Heart right ventricle (tissue), 16 donors: ENCODE results near the gene S100A13. TPM values are rescaled to one million over a fixed set of nuclear protein-coding genes. Genes with fewer than 3 reads are reported as not detected.

ENCODE experiments used
- ATAC-seq, 8 donors: fragments of 200-7000 bp; cut with Tn5 transposase; one replicate each; pipeline ENCODE4 v1.9.1; 2020; ENCODE audit warnings: mild to moderate bottlenecking in 8 of 8, moderate library complexity in 8 of 8, moderate number of reproducible peaks in 1 of 8
- DNase-seq, 2 donors: peaks; one replicate each; pipeline ENCODE4 v3.0.0-alpha.2; 2020
- H3K27ac ChIP-seq, 10 donors: fragments of 200-600 bp; sonication (generic) in 2 of 10; one replicate each; pipeline versions ENCODE4 v1.5.0 to v1.8.0; 2020 to 2022; ENCODE audit warnings: mild to moderate bottlenecking in 3 of 10
- H3K27me3 ChIP-seq, 7 donors: fragments of 200-600 bp; one replicate each; pipeline ENCODE4 v1.8.0; 2021 to 2022; ENCODE audit warnings: mild to moderate bottlenecking in 2 of 7
- H3K36me3 ChIP-seq, 9 donors: fragments of 200-600 bp; sonication (generic) in 1 of 9; one replicate each; pipeline versions ENCODE4 v1.5.0 to v1.8.0; 2020 to 2022; ENCODE audit warnings: mild to moderate bottlenecking in 2 of 9
- H3K4me1 ChIP-seq, 9 donors: fragments of 200-600 bp; sonication (generic) in 1 of 9; one replicate each; pipeline versions ENCODE4 v1.5.0 to v1.8.0; 2020 to 2022; ENCODE audit warnings: mild to moderate bottlenecking in 4 of 9
- H3K4me3 ChIP-seq, 10 donors: fragments of 200-600 bp; sonication (generic) in 2 of 10; one replicate each; pipeline versions ENCODE4 v1.5.0 to v1.8.0; 2020 to 2022; ENCODE audit warnings: mild to moderate bottlenecking in 7 of 10, moderate library complexity in 2 of 10
- H3K9me3 ChIP-seq, 11 donors: fragments of 200-600 bp in 10 of 11; sonication (generic) in 2 of 11; one replicate each; pipeline versions ENCODE4 v1.5.0 to v1.8.0; 2013 to 2022; ENCODE audit warnings: mild to moderate bottlenecking in 2 of 11, control low read depth in 1 of 11, moderate library complexity in 1 of 11
- CTCF ChIP-seq, 9 donors: fragments of 200-600 bp; sonication (generic) in 2 of 9; IDR thresholded peaks; one replicate each; pipeline versions ENCODE4 v1.5.0 to v1.8.0; 2021 to 2022; ENCODE audit warnings: antibody characterized with exemption in 9 of 9, mild to moderate bottlenecking in 5 of 9, moderate library complexity in 1 of 9
- WGBS, 2 donors: extraction: QIAGEN DNeasy Blood & Tissue Kit; methylation state at CpG; one replicate each; pipeline ENCODE4 v1.1.7; 2013; ENCODE audit warnings: inconsistent platforms in 1 of 2; 5-methylcytosine and 5-hydroxymethylcytosine counted together
- intact Hi-C, 10 donors: fragments of 100-400 bp; cut with DNase I; formaldehyde crosslinking; loops; one replicate each; pipeline versions ENCODE4 v1.11.1 to v1.14.2; 2022
- polyA plus RNA-seq, 2 donors: library from polyadenylated mRNA; stranded (reverse); fragments of 200-250 nt; gene quantifications; one replicate each; pipeline ENCODE4 v1.2.3, GENCODE V29; 2013
- total RNA-seq, 10 donors: library from RNA; stranded (reverse); fragmentation: NEBNext Ultra II Directional in 3 of 10; extraction: Animal tissue kit (Norgen Biotek cat#: 25700) in 3 of 10; gene quantifications; one replicate each; pipeline versions ENCODE4 v1.2.1 to v1.2.4, GENCODE V29; 2021 to 2023
- donor health status: Arrhythmogenic right ventricular cardiomyopathy.
- donor health status: ischemic (EF 13 %, LVEDD 7.1; RV severe dilation, severe dysfunction).
- donor health status: healthy with polysubstance abuse.
- donor health status: DM: no; HTN: yes; CAD: no.
- donor health status: DM: no; HTN: no; CAD: no.
- donor health status: ischemic (EF 25% LVEDD 6.9; RV normal size, moderate dysfunction).
- donor health status: ischemic (EF 25% LVEDD 5.7; RV mildly dilated, moderate dysfunction).
- donor health status: healthy.
- donor health status: DM: yes; HTN: yes; CAD: no.
- donor health status: Ischemic cardiomyopathy.
- donor health status: ischemic (EF 35%, LVEDD 5.7; RV mildly dilated, moderate dysfunction).
- donor health status: nonischemic (EF 11% LVEDD 7.7; RV severe dilation, severe dysfunction).
- donor health status: DM: yes; HTN: yes; CAD: no.
- donor health status: PGD.
- donor health status: ischemic (EF 29% LVEDD 5.4; RV normal size, mild dysfunction).
- donor health status: nonischemic (EF 23%, LVEDD 6.1; RV moderate dilation, normal function).

Gene S100A13
- total and polyA plus RNA-seq, 12 donors = 101 to 335 (median 134) TPM

- peaks cover 19 to 85% (median 59%) of the 10 kb centered on the region in 9 donors for H3K4me1 ChIP-seq
- ATAC-seq = no peak
- TF ChIP-seq CTCF (IDR thresholded peaks at IDR 0.05) = no peak
Measured at GRCh38 chr1:153629343-153629665, 2.0 kb upstream of the S100A13 start.

GRCh38 chr1:153628638-153629342, 1.5 kb upstream of the S100A13 start:
- Histone ChIP-seq H3K27ac (peak overlapping the region; percentile 51 to 98 (median 90)), H3K9me3 (no peaks in the 10 kb centered on the region), H3K27me3 (no peaks in the 10 kb centered on the region), H3K4me1 (peaks cover 19 to 90% (median 64%) of the 10 kb centered on the region in 9 donors), H3K36me3 (peaks cover 0 to 21% (median 0%) of the 10 kb centered on the region in 9 donors), H3K4me3 (peak overlapping the region; percentile 12 to 71 (median 52))
- ATAC-seq = peak in 1 of 8 donors; percentile 1
- intact Hi-C loops = loop anchor here in 1 of 10 donors (5.0 kb wide), 1 partner anchor 44 kb away; the partner anchor contains the start of gene ILF2
- TF ChIP-seq CTCF (IDR thresholded peaks at IDR 0.05) = no peak
- 70 to 86% methylated on average over 6 of the region's 6 CpGs for WGBS, 2 donors
- DNase-seq = no peak

More at GRCh38 chr1:153629343-153629665, 2.0 kb upstream of the S100A13 start:
- H3K4me3 ChIP-seq = peak overlapping the region in 9 of 10 donors; percentile 19 to 71 (median 58)
- intact Hi-C loops = loop anchor here in 1 of 10 donors (5.0 kb wide), 1 partner anchor 43 kb away; the partner anchor contains the start of gene ILF2
- no peaks in the 10 kb centered on the region for H3K27me3 ChIP-seq
- 62 to 68% methylated on average over 5 of the region's 5 CpGs for WGBS, 2 donors
- peaks cover 0 to 15% (median 0%) of the 10 kb centered on the region in 9 donors for H3K36me3 ChIP-seq
- peak overlapping the region; percentile 51 to 98 (median 90) for H3K27ac ChIP-seq
- DNase-seq = no peak
- no peaks in the 10 kb centered on the region for H3K9me3 ChIP-seq

- DNase-seq = peak; percentile 77 to 84
- Histone ChIP-seq H3K27me3 (no peaks in the 10 kb centered on the region), H3K4me3 (peak within 1 kb of the TSS; percentile 34 to 71 (median 60)), H3K27ac (peak within 1 kb of the TSS; percentile 82 to 98 (median 91)), H3K36me3 (peaks cover 0 to 29% (median 0%) of the 10 kb centered on the region in 9 donors), H3K9me3 (no peaks in the 10 kb centered on the region), H3K4me1 (peaks cover 19 to 84% (median 59%) of the 10 kb centered on the region in 9 donors)
- ATAC-seq = peak; percentile 25 to 74 (median 64)
- peak in 2 of 9 donors; percentile 38 to 42 for TF ChIP-seq CTCF (IDR thresholded peaks at IDR 0.05)
- 48 to 54% methylated on average over 10 of the region's 10 CpGs for WGBS, 2 donors
- intact Hi-C loops = loop anchor here in 1 of 10 donors (5.0 kb wide), 1 partner anchor 44 kb away; the partner anchor contains the start of gene ILF2
Measured at GRCh38 chr1:153627715-153628626, 666 bp upstream of the S100A13 start, which contains the start of gene S100A1. Gene S100A1, plus strand, starts transcription at chr1:153628434. Its CDS starts 2,088 bp downstream, at chr1:153630522.

- DNase-seq (no peak), ATAC-seq (no peak)
- Histone ChIP-seq H3K27ac (peak overlapping the region; percentile 82 to 98 (median 91)), H3K9me3 (no peaks in the 10 kb centered on the region), H3K27me3 (no peaks in the 10 kb centered on the region), H3K4me3 (peak overlapping the region; percentile 34 to 71 (median 60)), H3K4me1 (peaks cover 19 to 71% (median 54%) of the 10 kb centered on the region in 9 donors), H3K36me3 (peaks cover 0 to 44% (median 0%) of the 10 kb centered on the region in 9 donors)
- intact Hi-C loops = loop anchor here in 1 of 10 donors (5.0 kb wide), 1 partner anchor 46 kb away; the partner anchor contains the start of gene ILF2
- no peak for TF ChIP-seq CTCF (IDR thresholded peaks at IDR 0.05)
- 51 to 61% methylated on average over 3 of the region's 3 CpGs for WGBS, 2 donors
Measured at GRCh38 chr1:153626477-153626903, 815 bp downstream of the S100A13 start.
